22Rv1 (cell line): ENCODE measurements around the gene OTUD6A.

Source experiments
- H3K27ac ChIP-seq: fragments of 450-650 bp; 2 replicates; pipeline ENCODE4 v1.5.1; 2017
- ZFX ChIP-seq: fragments of 450-650 bp; IDR thresholded peaks from 2 replicates; pipeline ENCODE4 v1.6.1; 2017; ENCODE audit warnings: antibody characterized with exemption, borderline replicate concordance
- TF ChIP-seq, protein P1 (sequence below): fragments of 450-650 bp; IDR thresholded peaks from 2 replicates; pipeline ENCODE4 v1.5.1; 2017; ENCODE audit warnings: mild to moderate bottlenecking

OTUD6A gene

DNA sequence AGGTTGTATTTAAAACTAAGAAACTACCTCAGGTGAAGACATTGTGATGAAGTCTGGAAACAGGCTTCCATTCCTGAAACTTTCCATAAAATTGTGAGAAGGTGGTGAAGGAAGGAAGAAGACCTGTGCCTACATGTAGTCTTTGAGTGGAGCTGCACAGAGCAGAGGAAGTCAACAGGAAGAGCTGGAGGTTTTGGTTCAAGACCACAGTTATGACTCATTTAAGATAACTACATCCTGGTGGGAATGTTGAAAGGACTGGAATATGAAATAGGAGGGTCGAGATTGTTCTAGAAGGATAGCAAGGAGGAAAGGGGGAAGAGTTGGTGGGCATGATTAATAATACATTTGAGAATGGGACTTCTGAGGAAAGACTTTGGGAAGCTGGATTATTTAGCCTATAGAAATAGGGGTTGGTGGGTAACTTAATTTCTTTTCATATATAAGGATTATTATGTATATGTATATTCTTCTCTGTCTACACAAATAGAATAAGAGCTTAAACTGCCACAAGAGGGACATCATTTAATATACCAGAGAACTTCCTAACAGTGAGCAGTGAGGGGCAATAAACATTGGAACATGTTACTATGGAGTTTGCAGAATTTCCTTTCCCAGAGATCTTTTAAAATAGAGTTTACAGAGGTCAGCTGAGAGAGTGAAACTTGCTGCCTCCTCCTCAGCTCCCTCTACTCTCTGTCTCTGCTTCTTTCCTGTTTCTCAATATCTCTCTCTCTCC is 36.0 kb upstream of the OTUD6A start:
- TF ChIP-seq, protein P1, sequence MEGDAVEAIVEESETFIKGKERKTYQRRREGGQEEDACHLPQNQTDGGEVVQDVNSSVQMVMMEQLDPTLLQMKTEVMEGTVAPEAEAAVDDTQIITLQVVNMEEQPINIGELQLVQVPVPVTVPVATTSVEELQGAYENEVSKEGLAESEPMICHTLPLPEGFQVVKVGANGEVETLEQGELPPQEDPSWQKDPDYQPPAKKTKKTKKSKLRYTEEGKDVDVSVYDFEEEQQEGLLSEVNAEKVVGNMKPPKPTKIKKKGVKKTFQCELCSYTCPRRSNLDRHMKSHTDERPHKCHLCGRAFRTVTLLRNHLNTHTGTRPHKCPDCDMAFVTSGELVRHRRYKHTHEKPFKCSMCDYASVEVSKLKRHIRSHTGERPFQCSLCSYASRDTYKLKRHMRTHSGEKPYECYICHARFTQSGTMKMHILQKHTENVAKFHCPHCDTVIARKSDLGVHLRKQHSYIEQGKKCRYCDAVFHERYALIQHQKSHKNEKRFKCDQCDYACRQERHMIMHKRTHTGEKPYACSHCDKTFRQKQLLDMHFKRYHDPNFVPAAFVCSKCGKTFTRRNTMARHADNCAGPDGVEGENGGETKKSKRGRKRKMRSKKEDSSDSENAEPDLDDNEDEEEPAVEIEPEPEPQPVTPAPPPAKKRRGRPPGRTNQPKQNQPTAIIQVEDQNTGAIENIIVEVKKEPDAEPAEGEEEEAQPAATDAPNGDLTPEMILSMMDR, result no peak
- no peak for TF ChIP-seq ZFX
- no peak overlapping the region for H3K27ac ChIP-seq

DNA sequence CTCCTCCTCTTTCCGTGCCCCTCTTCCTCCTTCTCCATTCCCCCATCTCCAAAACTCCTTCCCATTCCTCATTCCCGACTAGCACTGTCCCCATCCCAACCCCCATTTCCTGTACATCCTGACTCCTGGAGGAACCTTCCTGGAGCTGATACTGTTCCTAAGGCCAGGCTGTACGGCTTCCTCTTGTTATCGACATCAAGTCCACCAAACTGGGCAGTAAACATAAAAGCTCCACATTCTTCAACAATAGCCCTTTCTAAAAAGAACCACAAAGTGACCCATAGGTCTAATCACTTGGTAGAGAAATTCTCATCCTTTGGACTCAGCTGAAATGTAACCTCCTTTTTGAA is 35.4 kb upstream of the OTUD6A start:
- no peak overlapping the region for H3K27ac ChIP-seq
- TF ChIP-seq, protein P1, result no peak
- TF ChIP-seq ZFX, result no peak

DNA sequence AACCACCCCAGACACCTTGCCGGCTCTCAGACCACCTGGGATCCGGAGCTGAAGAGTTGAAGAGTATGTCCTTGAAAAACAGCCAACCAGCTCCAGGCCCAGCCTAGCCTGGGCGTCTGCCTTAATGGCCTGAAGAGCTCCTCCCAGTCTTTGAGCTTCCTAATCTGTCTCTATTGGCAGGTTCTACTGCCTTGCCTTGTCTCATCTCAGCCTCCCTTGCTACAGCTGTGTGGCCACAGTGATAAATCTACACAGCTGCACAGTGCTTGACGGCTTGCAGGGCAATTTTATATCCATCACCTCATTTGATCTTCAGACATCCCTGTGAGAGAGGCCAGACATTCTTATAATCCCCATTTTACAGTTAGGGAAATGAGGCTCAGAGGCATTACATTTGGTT is 32.4 kb upstream of the OTUD6A start:
- H3K27ac ChIP-seq, result peak overlapping the region; percentile 43
- TF ChIP-seq, protein P1, result no peak
- TF ChIP-seq ZFX, result no peak

DNA sequence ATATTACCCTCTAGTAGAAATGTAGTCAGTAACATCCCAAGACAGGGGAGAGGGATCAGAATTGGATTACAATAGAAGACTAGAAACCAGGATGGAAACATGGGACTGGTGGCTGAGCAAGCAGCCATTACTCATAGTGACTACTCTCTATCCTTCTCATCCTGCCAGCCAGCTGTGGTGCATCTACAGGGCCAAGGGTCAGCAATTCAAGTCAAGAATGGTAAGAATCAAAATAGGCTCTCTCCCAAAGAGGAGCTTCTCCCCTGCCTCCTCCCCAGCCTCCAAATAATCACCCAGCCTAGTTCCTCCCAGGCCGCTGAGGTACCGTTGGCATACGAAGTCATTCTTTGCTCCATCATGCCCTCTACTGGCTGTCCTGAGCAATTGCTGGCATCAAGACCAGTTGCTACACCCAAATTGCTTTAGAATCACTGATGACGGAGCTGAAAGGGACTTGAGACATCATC is 31.9 kb upstream of the OTUD6A start:
- no peak for TF ChIP-seq ZFX
- TF ChIP-seq, protein P1, result peak; percentile 74
- H3K27ac ChIP-seq, result peak overlapping the region; percentile 43

DNA sequence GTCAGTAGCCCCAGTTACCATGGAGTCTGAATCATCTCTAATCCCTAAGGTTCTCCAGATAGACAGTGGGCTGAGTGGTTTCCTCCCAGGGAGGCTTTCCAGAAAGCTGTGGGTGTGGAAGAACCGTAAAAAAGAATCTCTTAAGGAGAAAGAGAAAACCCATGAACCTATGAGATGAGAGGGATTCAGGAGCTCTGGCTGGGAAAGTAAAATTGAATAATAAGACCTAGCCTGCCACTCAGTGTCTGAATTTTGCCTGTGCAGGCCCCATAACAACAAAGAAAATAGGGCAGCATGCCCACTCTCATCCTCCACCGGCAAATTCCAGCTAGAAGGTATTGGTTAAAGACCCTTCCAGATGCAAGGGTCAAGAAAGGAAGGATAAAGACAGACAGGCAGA is 29.5 kb upstream of the OTUD6A start:
- no peak overlapping the region for H3K27ac ChIP-seq
- TF ChIP-seq, protein P1, result no peak
- TF ChIP-seq ZFX, result no peak

DNA sequence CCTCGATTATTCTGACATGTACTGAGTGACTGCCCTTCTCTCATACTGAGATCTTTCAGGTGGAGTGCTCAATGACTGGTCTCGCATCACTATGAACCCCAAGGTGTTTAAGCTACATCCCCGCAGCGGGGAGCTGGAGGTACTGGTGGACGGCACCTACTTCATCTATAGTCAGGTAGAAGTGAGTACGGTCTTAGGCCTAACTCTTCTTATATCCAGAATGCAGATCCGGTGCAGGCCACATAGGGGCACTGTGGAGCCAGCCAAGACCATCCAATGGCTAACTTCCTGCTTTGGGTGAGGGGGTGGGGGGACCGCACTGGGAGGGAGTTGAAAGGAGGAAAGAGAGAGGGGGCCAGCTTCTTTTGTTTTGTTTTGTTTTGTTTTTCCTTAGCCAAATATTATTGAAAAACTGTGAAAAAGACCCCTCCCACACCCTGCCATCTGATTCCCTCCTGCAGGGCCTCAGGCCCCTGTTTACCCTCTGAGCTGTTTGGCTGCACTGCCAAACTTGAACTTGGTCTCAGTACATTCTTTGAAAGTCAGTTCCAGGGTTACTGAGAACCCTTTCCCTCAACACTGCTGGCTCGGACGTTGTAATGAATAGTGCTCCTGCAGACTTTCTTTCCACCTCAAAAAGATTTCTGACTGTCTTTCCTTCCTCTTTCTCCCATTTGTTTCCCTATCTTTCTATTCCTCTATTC is 28.8 kb upstream of the OTUD6A start:
- TF ChIP-seq, protein P1, result peak; percentile 66
- TF ChIP-seq ZFX, result no peak
- no peak overlapping the region for H3K27ac ChIP-seq

DNA sequence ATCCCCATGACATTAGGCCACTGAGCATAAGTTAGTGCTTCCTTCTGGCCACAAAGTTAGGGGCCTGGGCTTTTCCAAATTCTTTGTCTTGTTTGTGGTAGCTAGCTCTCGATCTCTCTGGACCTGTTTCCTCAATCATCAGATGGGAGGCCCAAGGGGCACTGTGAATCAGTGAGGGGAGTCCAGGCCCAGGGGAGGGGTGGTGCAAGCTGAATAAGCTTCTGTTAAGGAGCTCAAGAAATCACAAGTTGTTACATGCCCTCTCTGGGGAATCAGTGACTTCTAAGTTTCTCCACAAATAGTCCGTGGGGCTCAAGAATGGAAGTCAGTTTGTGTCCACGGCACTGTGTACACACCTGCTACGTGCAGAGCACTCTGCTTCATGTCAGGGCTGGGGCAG is 27.6 kb upstream of the OTUD6A start:
- no peak overlapping the region for H3K27ac ChIP-seq
- TF ChIP-seq ZFX, result no peak
- TF ChIP-seq, protein P1, result no peak
